SKM-1 (cell line): ENCODE results near the gene USP5.

Experiments
- DNase-seq: peaks from one replicate; lab custom pipeline; 2025; ENCODE audit not compliant: unreplicated experiment; lab: John Stamatoyannopoulos, UW

Gene USP5

DNA sequence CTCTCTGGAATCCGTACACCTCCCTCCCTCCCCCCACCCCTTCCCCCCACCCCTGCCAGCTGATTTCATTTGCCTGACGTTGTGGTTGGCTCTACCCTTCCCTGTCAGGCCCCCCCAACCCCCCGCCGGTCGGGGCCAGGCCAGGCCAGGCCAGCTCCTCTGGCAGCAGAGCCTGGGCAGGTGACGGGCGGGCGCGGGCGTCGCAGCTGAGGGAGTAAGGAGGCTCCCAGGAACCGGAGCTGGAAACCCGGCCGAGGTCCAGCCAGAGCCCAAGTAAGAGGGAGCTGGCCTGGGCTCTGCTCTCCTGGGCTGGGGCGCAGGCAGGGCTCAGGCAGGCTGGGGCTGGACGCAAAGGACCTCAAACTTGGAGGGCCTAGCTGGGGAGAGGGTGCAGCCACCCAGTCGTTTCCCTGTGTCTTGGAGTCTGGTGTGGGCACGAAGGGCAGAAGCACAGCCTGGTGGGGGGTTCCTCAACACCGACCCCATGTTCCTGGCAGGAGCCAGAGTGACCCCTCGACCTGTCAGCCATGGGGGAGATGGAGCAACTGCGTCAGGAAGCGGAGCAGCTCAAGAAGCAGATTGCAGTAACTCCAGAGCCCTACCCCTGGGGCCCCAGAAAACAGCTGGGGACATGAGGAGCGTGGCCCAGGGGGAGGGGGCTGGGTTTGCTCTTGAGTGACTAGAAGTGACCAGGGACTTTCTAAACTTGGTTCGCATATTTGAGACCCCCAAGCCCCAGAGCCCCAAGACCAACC is 11.0 kb upstream of the USP5 start, which contains the start of gene GNB3:
Gene GNB3 (plus strand): TSS at position 165 of the 755 bp plus-strand sequence. CDS start 363 bp downstream, at position 528.
- DNase-seq: no peak

DNA sequence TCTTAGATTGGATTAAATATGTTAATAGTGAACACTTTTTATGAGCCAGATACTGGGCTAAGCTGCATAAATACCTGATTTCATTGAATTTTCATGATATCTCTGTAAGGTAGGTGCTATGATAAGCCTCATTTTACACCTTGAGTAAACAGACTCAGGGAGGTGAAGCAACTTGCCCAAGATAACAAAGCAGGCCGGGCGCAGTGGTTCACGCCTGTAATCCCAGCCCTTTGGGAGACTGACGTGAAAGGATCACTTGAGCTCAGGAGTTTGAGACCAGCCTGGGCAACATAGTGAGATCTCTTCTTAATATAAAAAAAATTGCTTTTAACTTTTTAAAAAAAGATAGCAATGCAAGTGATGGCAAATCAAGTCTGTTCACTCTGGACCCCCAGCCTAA is 9.9 kb upstream of the USP5 start:
- DNase-seq: no peak

DNA sequence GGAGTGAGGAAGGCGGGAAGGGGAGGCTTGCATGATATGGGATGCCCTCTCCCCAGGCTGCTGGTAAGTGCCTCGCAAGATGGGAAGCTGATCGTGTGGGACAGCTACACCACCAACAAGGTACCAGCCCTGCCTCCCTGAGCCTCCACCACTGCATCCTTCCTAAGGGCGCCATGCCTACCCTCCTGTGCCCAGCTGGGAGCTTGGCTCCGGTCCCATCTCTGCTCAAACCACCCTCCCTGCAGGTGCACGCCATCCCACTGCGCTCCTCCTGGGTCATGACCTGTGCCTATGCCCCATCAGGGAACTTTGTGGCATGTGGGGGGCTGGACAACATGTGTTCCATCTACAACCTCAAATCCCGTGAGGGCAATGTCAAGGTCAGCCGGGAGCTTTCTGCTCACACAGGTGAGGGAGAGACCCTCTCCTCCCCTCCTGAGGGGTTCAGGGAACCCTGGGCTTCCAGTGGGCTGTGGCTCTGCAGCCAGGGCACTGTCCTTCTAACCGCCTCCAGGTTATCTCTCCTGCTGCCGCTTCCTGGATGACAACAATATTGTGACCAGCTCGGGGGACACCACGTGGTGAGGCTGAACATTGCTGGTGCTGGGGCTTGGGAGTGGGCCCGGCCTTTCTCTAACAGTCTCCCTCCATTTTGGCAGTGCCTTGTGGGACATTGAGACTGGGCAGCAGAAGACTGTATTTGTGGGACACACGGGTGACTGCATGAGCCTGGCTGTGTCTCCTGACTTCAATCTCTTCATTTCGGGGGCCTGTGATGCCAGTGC is 8.6 kb upstream of the USP5 start:
- DNase-seq: no peak

DNA sequence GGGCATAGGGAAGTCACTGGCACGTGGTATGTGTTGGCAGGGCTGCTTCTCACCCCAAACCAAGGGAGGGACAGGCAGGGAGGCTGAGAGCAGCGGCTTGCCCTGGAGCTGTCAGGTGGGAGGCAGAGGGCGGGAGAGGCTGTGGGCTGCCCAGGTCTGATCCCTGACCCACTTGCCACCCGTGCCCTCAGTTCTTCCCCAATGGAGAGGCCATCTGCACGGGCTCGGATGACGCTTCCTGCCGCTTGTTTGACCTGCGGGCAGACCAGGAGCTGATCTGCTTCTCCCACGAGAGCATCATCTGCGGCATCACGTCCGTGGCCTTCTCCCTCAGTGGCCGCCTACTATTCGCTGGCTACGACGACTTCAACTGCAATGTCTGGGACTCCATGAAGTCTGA is 6.6 kb upstream of the USP5 start:
- no peak for DNase-seq

DNA sequence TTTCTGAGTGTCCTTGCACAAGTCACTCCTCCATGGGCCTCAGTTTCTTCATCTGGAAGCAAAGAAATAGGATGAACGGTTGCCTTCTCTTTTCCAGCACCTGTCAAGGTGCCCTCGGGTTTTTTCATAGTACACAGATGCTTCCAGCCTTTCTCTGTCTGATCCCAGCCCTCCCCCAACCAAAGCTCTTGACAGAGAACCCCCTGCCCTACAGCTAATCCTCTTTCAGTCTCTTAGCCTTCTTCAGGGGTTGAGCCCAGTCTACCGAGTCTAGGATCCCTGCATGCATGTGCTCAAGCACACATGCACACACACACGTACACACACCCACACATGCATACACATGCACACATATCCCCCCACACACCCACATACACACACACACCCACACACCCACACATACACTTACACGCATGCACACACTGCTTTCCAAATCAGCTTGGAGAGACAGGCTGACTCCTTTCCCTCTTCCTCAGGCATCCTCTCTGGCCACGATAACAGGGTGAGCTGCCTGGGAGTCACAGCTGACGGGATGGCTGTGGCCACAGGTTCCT is 5.6 kb upstream of the USP5 start:
- DNase-seq: no peak

DNA sequence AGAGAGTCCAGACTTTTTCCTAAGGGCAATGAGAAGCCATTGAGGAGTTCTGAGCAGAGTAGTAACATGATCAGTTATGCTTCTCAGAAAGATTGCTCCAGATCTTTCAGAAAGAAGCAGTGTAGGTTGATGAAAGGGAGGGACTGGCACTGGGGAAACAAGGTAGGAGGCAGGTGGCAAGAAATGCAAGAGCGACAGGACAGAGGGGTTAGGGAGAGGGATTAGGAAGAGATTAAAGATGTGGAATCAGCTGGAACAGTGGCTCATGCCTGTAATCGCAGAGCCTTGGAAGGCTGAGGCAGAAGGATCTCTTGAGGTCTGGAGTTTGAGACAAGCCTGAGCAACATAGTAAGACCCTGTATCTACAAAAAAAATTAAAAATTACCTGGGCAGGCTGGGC is 4.3 kb upstream of the USP5 start:
- no peak for DNase-seq

DNA sequence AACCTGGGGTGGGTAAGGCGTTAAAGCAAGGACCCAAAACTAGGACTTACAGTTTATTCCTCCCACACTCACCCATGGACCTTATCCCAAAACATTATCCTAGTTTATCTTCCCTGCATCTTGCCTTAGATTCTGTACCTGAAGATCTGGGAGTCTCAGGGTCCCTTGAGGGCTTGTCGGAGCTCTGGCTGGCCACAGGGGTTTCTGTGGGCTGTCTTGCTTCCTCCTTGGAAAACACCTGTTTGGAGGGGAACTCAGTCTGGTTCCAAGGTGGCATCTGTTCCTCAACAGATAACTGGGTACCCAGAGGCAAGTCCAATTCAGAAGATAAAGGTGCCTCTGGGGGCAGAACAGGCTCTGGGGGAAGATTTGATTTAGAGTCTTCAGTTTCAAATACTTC is 2.5 kb upstream of the USP5 start:
- DNase-seq: no peak

DNA sequence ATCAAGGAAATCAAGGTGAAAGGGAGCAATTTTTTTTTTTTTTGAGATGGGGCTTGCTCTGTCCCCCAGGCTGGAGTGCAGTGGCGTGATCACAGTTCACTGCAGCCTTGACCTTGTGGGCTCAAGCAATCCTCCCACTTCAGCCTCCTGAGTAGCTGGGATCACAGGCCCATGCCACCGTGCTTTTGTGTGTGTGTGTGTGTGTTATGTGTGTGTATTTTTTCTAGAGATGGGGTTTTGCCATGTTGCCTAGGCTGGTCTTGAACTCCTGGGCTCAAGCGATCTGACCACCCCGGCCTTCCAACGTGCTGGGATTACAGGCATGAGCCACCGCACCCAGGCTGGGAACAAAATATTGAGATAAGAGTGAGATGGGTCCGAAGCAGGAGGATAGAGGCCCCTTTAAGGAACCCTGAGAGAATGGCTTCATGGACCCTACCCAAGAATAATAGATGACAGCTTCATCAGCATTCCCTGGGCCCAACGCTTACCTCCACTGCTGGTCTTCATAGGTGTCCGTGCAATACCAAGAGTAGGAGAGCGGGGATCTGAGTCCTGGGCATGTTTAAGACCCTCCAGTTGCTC is 1.9 kb upstream of the USP5 start:
- no peak for DNase-seq

DNA sequence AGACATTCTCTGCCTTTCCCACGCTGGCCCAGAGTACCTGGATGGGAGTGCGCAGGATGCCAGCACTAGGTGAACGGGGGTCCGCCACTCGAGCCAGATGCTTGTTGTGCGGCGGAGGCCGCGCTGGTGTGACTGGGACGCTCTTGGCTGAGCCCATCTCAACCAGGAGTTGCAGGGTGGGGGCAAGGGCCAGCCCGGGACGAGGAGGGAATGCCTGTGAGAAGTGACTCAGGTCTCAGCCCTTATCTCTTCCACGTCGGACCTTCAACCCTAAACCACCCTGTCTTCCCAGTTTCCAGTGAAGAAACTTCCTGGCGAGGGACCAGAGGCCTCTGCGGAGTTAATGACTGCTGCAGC is 1.2 kb upstream of the USP5 start:
- DNase-seq: no peak

DNA sequence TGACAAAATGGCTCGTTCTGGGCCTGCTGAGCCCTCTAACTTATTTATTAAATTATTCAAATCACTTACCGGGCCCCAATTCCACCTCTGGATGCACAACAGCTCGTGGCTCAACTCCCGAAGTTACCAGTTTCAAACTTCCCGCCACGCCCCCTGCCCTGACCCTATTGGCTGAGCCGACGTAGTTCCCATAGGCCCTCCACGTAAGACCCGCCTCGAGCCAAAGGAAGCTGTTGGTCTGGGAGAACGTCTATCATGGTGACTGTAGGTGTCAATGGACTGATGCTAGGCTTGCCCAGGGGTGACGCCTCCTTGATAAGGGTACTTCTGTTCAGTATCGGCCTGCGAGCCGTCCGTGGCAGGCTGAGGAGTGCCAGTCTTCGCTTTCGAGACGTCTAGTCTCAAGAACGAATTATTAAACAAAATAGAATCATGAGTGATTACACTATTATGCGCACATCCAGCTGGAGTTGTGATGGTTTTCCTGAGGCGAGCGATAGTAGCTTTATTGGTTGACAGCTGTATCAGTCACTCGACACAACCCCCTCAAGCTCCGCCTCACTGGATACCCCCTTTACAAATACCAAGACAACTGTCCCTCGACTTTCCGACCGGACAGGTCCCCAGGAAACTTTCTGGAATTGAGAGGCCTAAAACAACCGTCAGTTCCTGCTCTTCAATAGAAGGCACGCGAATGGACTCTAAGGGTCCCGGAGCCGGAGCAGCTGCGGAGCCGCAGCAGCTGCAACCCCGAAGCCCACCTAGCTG is 613 bp upstream of the USP5 start, which contains the start of gene CDCA3:
Gene CDCA3 (minus strand): TSS at position 134 of the 768 bp plus-strand sequence. CDS start 334 bp downstream, outside the sequence.
- DNase-seq: peak; percentile 84

DNA sequence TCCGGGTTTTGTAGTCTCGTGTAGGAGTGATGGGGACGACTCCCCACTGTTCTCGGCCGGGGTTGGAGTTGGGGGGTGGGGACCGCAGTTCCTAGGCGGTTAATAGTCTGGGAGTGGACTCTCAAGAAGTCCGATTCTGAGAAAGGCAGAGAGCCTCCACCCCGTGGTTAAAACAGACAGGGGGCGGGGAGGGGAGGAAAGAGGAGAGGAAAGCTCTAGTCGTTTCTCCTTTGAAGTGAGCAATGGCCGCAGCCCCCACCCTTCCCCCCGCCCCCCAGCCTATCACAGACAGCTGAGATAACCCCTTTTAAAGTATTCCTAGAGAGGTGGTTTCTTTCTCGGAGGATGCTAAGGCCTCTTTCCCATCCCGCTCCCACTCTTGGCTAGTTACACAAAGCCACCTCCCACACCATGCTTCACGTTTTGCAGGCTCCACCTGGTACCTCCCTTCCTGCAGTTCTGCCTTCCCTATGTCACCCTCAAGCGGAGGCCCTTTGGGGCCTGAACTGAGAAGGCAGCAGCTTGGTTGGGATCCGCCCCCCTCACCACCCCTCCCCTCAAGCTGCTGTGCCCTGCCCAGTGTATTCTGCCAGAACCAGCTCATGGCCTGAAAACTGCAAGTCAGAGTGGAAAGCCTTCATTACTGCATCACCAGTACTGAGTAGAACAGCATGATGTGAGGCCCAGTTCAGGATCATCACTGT is 853 bp downstream of the USP5 start:
- DNase-seq: no peak

DNA sequence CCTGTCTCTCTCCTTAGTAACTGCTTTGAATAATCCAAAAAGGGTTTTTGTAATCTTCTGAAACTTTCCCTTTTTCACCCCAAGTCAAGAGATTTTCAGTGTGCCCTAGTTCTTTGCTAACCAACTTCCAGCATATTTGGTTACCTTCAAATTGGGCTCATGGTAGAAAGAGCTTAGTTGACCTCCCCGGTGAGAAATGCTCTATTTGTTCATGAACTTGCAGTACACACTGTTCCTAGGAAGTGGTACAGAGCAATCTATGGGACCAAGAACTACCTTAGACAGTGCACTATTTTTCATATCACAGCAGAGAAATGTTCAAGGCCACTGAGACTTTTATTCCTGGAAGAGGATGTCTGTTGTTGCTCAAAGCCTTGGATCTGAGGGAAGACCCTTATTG is 1.7 kb downstream of the USP5 start:
- DNase-seq: no peak

DNA sequence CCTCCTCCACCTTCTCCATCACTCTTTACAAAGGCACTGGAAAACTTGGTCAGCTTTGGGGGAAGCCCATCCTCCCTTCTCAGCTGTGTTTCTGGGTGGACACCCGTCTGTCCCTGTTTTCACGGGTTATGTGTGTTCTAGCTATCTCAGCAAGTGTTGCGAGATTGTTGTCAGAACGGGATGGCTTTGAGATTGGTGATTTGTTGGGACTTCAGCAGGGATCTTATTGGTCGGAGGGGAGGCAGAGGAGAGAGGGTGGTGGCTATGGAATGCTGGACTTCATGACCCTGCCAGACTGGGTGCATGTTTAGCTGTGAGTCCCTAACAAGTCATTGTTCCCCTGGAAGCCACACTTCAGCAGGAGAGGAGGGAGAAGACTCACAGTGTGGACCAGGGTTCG is 2.1 kb downstream of the USP5 start:
- no peak for DNase-seq

DNA sequence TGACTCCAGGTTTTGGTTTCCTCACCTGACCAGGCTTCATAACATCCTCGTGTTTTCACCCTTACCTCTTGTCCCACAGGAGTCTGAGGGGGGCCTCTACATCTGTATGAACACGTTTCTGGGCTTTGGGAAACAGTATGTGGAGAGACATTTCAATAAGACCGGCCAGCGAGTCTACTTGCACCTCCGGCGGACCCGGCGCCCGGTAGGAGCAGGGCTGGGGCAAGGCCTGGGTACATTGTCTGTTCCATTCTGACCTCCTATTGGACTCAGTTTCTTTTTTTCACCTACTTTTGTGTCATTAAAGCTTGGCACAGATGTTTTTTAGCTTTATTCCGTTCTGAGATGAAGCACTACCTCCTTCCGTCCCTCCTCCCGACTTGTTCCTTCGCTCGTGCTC is 3.4 kb downstream of the USP5 start:
- no peak for DNase-seq

DNA sequence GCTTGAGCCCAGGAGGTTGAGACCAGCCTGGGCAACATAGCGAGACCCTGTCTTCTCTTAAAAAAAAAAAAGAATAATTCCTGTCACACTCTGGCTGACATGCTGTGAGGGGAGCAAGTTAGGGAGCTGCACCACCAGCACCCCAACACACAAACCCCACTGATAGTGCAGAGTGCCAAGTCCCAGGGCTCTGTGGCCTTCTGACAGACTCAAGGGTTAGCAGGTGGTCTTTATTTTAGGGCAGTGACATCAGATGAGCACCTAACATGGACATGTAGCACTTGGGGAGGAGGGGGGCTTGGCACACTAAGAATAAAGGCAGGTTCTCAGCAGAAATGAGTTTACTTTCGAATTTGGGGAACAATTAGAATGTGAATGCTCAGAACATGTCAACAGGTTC is 6.8 kb downstream of the USP5 start:
- DNase-seq: no peak

DNA sequence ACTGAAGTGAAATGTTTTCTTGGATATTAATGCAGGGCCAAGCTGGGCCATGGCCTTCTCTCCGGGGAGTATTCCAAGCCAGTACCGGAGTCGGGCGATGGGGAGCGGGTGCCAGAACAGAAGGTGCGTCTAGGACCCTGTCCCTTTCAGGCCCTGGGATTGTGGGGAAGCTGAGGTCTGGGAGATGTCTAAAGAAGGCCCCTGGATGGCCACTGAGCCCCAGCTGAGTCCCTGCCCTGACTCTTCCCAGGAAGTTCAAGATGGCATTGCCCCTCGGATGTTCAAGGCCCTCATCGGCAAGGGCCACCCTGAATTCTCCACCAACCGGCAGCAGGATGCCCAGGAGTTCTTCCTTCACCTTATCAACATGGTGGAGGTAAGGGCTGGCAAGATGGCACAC is 8.2 kb downstream of the USP5 start:
- DNase-seq: no peak

DNA sequence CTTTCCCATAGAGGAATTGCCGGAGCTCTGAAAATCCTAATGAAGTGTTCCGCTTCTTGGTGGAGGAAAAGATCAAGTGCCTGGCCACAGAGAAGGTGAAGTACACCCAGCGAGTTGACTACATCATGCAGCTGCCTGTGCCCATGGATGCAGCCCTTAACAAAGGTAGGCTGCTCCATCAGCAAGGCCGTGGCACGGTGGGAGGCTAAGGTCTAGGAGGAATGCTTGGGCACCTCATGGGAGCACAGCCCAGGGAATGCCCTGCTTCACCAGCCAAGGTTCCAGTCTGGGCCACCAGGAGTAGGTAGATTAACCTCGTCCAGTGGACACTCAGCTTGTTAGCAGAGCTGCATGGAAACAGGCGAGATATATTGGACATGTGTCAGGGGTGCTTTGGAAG is 9.0 kb downstream of the USP5 start:
- no peak for DNase-seq

DNA sequence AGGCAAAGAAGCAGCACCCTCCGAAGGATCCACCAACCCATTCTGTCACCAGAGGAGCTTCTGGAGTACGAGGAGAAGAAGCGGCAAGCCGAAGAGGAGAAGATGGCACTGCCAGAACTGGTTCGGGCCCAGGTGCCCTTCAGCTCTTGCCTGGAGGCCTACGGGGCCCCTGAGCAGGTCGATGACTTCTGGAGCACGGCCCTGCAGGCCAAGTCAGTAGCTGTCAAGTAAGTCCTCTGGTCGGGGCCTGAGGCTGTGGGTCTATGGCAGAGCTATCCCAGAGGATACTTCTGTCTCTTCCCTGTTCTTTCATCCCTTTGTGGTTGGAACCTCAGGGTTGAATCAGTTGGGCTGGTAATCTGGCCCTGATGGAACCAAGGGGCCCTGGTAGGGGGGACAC is 9.4 kb downstream of the USP5 start:
- DNase-seq: no peak

DNA sequence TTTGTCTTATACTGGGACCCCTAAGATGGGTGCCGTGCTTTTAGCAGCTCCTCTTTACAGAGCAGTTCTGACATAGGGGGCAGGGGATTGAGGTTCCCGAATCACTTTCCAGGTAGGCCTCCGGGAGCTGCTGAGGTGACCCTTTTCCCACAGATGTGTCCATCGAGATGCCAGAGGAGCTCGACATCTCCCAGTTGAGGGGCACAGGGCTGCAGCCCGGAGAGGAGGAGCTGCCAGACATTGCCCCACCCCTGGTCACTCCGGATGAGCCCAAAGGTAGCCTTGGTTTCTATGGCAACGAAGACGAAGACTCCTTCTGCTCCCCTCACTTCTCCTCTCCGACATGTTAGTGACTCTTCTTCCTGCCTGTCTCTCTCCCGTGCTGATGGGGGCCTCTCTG is 11.1 kb downstream of the USP5 start:
- DNase-seq: no peak

DNA sequence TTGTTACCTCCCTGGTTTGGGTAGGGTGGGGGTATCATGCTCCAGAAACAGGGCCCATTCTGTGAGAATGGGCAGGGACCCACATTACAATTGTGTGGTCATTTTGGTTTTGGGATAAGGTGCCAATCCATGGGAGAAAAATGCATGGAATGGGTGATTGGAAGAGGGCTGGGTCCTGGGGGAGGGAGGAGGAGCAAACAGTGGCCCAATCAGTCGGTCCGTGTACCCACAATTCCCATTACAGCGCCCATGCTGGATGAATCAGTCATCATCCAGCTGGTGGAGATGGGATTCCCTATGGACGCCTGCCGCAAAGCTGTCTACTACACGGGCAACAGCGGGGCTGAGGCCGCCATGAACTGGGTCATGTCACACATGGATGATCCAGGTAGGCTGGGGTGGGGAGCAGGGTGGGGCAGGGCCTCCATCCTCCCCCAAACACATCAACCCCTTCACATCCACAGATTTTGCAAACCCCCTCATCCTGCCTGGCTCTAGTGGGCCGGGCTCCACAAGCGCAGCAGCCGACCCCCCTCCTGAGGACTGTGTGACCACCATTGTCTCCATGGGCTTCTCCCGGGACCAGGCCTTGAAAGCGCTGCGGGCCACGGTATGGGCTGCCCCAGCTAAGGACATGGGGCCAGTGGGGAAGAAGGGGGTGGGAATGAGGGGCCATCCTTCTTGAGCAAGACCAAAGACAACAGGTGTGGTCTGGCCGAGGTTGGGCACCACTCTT is 11.8 kb downstream of the USP5 start:
- DNase-seq: no peak
